HG03095 (cell line): ENCODE data around the gene SLC26A4.

Experiments used
- ATAC-seq: cut with Tn5 transposase; IDR thresholded peaks from one replicate; pipeline ENCODE4 v1.9.1; 2021; ENCODE audit warnings: moderate library complexity; ENCODE audit not compliant: unreplicated experiment

Gene SLC26A4

DNA sequence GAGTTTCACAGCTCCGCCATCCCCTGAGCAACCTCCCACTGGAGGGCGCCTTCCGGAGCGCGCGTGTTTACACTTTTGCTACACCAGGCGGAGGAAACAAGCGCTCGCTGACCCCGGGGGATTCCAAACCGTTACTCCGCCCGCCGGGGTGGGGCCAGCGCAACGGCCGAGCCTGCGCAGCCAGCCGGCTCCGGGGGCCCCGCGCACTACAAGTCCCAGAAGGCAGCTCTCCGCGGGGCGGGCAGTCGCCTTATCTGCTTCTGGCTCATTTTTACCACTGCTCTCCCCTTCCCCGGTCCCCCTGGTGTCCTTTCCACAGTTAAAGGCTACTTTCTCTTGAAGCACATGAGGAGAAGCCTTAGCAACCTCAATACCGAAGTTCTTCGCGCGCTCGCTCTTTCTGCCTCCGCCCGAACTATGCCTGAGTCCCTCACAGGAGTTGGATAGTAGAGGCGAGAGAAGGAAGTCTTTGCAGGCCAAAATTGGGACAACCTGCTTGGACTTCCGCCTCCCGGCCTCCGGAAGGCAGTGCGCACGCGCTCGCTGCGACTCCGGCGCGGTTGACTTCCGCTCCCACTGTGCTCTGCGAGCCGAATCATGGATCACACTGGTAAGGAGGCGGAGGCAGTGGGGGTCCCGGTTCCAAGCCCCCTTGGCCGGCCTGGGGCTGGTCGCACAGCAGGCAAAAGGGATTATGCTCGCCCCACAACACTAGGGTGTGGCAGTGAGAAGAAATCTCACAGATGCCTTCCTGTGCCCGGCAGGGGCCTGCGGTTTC, 83.1 kb downstream of the SLC26A4 start, which contains the start of gene CBLL1:
Gene CBLL1 (plus strand): TSS at position 576 of the 778 bp plus-strand sequence. CDS start 22 bp downstream, at position 598.
- ATAC-seq = peak; percentile 93

DNA sequence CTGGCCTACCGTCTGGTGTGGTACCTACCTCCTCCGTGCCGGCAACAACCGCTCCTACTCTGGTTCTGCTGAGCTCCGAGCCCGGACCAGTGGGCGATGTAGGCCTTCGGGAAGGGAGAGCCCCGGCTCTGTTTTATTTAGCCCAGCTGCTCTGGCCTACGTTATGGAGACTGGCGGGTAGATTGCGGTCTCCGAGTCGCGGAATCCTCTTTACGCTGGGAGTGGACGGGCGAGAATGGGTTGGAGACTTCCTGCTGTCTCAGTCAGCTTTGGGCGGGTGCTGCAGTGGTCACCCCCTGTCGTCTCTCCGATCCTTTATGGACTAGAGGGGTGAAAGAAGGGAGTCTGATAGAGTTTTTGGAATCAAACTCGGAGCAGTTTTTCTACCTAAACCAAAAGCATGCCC, 83.7 kb downstream of the SLC26A4 start:
- peak; percentile 27 for ATAC-seq

DNA sequence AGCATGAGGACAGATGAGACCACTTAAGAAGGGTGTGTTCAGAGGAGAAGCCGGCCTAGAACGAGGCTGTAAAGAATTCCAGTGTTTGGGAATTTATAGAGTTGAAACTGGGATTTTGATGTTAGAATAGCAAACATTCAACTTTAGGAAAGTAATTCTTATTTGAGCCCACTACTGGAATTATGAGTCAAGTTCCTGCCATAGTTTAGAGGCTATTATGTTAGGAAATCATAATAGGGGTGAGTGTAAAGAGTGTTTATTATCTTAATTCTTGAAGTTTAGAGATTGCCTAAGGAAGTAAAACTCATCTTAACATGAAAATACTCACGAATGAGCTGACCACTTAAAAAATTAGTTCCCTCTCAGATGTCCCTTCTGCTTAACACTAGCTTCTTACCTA, 85.4 kb downstream of the SLC26A4 start:
- no peak for ATAC-seq

DNA sequence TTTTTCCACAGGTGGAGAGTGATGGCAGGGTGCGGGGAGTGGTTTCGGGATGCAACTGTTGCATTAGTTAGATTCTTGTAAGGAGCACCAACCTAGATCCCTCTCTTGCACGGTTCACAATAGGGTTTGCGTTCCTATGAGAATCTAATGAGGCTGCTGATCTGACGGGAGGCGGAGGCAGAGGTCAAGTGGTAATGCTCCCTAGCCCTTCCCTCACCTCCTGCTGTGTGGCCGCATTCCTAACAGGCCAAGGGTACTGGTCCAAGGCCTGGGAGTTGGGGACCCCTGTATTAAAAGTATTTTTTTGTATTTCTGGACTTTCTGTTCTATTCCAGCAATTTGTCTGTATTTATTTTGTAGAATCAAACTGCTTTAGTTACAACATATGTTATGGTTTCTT, 90.5 kb downstream of the SLC26A4 start:
- ATAC-seq = no peak

DNA sequence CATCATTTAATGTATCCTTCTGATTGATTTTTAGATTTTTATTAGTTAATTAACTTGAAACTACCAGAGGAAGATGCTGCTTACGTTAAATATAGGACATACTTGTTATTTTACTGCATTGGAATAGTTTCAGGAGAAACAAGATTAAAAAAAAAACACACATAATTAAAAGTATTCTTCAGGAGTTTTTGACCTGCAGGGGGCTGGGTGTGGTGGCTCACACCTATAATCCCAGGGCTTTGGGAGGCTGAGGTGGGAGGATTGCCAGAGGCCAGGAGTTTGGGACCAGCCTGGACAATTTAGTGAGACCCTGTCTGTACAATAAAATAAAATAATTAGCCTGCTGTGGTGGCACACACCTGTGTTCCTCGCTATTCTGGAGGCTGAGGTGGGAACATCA, 94.0 kb downstream of the SLC26A4 start:
- no peak for ATAC-seq

DNA sequence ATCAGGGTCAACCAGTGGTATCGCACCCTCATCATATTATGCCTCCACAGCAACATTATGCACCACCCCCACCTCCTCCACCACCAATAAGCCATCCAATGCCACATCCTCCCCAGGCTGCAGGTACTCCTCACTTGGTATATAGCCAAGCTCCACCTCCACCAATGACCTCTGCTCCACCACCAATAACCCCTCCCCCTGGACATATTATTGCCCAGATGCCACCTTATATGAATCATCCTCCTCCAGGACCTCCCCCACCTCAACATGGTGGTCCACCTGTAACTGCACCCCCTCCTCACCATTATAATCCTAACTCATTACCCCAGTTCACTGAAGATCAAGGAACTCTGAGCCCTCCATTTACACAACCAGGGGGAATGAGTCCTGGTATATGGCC, 98.0 kb downstream of the SLC26A4 start:
- no peak for ATAC-seq

DNA sequence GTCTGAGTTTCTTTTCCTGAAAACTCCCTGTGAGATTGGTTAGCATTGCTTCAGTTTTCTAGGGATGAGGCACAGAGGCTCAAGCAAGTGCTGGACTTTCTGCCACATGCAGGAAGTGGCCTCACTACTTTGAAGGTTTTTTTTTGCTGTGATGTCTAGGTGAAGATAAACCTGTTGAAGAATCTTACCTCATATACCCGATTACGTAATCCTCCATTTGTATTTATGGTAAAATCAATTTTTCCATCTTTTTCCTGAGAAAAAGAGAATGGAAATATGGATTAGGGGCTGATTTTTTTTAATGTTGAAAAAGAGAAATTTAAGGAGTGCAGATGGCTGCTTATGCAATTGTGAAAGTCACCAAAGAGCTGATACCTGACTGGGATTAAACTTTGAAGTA, 106.8 kb downstream of the SLC26A4 start:
- ATAC-seq = no peak
